Activated CD4-positive, alpha-beta T cell treated with anti-CD3 and anti-CD28 coated beads, Interleukin-2, amount 10 ng/mL, durations not matched to agents 7 days and 5 days (primary cell): Measurements from ENCODE around the gene EVL. TPM values are rescaled to one million over a fixed set of nuclear protein-coding genes. Genes with fewer than 3 reads are reported as not detected.

Experiments
- CTCF ChIA-PET: fragments of 350-600 bp; sonication (Branson Sonifier 250); formaldehyde crosslinking; loops from one replicate; lab custom pipeline; 2021; ENCODE audit warnings: antibody characterized with exemption; lab: Charles Lee
- POLR2A ChIA-PET: fragments of 350-600 bp; sonication (Branson Sonifier 250); formaldehyde crosslinking; loops from one replicate; lab custom pipeline; 2021; ENCODE audit warnings: antibody characterized with exemption; lab: Charles Lee
- DNase-seq: peaks from one replicate; pipeline ENCODE4 v3.0.0-alpha.2; 2020
- H3K27ac Mint-ChIP-seq: one replicate; pipeline ENCODE4 v1.8.0; 2021; ENCODE audit warnings: mild to moderate bottlenecking, moderate library complexity, mixed read lengths
- H3K27me3 Mint-ChIP-seq: one replicate; pipeline ENCODE4 v1.8.0; 2021; ENCODE audit warnings: mixed read lengths
- H3K36me3 Mint-ChIP-seq: one replicate; pipeline ENCODE4 v1.8.0; 2021; ENCODE audit warnings: low read depth, mixed read lengths
- H3K4me1 Mint-ChIP-seq: one replicate; pipeline ENCODE4 v1.8.0; 2021; ENCODE audit warnings: mixed read lengths
- H3K4me3 Mint-ChIP-seq: one replicate; pipeline ENCODE4 v1.8.0; 2021; ENCODE audit warnings: mild to moderate bottlenecking, moderate library complexity, mixed read lengths
- H3K9me3 Mint-ChIP-seq: one replicate; pipeline ENCODE4 v1.8.0; 2021; ENCODE audit warnings: mixed read lengths
- total RNA-seq, 2 experiments: library from RNA; stranded (reverse); gene quantifications; one replicate each; pipeline ENCODE4 v1.2.3, GENCODE V29; 2021

Gene EVL
- total RNA-seq, 2 experiments from 2014 or later, result 1,017 to 1,048 TPM

DNA sequence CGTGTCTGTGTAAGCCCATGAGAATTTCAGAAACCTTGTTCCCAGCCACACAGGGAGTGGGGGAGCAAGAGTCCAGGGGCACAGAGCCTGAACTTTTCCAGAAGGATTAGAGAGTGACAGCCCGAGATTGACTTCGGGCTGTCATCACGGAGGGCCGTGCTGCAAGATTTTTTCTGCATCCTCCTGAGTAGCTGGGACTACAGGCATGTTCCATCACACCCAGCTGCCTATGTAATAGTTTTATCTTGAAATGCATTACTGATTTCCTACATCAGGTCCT lies 14.4 kb downstream of the EVL start:
- peaks cover 84% of the 10 kb centered on the region for H3K36me3 Mint-ChIP-seq
- H3K4me3 Mint-ChIP-seq, result peak overlapping the region; percentile 78
- POLR2A ChIA-PET, result interaction anchor here (0.8 to 1.4 kb wide), 3 partner anchors 11 to 15 kb away, joined by 3 to 4 read pairs (median 3); partner anchors contain the start of gene EVL
- no peaks in the 10 kb centered on the region for H3K27me3 Mint-ChIP-seq
- H3K9me3 Mint-ChIP-seq, result no peaks in the 10 kb centered on the region
- no peak for DNase-seq
- peak overlapping the region; percentile 90 for H3K27ac Mint-ChIP-seq
- peaks cover 97% of the 10 kb centered on the region for H3K4me1 Mint-ChIP-seq
- CTCF ChIA-PET, result interaction anchor here (1.0 to 9.4 kb wide), 7 partner anchors 11 to 114 kb away, joined by 3 to 114 read pairs (median 14); partner anchors contain the start of gene EVL

DNA sequence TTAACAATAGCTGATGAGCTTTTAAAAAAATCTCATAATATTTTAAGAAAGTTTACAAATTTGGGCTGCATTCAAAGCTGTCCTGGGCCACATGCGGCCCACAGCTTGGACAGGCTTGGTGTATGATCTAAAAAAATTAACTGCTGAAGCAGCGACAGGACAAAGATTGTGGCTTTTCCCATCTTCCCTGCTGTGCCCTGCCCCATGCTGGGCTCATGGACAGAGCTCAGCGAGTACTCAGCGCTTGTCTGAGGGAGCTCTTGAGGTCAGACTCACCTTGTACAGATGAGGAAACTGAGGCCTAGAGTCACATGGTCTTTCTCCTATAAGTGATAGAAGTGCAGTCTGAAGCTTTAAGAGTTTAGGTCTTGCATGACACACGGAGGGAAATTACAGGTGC lies 15.0 kb downstream of the EVL start:
- peaks cover 97% of the 10 kb centered on the region for H3K4me1 Mint-ChIP-seq
- peak overlapping the region; percentile 90 for H3K27ac Mint-ChIP-seq
- H3K36me3 Mint-ChIP-seq, result peaks cover 84% of the 10 kb centered on the region

DNA sequence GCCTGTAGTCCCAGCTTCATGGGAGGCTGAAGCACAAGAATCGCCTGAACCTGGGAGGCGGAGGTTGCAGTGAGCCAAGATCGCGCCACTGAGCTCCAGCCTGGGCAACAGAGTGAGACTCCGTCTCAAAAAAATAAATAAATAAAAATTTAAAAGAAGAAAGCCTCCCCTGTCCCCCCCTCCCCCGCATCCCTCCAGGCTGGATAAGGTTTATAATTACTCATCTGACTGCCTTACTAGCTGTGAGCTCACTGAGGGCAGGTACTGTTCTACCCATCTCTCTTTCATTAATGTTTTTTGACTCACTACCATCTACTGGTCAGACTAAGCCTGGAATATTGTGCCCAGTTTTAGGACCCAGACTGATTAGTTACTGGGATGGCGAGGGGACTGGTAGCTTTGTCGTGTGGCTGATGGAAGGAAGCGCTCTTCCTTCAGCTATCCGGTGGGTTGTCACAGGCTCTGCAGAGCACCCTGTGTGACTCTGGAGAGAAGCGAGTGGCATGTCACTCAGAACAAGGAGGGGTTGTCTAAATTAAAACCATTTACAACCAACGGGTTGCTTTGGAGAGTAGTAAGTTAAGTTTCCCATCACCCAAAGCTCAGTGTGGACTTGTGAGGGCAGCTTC lies 16.9 kb downstream of the EVL start:
- Mint-ChIP-seq H3K36me3 (peaks cover 83% of the 10 kb centered on the region), H3K9me3 (no peaks in the 10 kb centered on the region), H3K4me3 (peak overlapping the region; percentile 73), H3K27me3 (no peaks in the 10 kb centered on the region), H3K4me1 (peaks cover 95% of the 10 kb centered on the region), H3K27ac (peak overlapping the region; percentile 83)
- DNase-seq, result no peak
- CTCF ChIA-PET, result interaction anchor here (0.6 to 9.4 kb wide), 13 partner anchors 8 to 1252 kb away, joined by 3 to 114 read pairs (median 4); partner anchors contain the start of gene EVL
- POLR2A ChIA-PET, result interaction anchor here (1.1 kb wide), 1 partner anchor 21 kb away, joined by 4 read pairs; no protein-coding TSS in a partner anchor

More for the DNA sequence above, 15.0 kb downstream of the EVL start:
- ChIA-PET POLR2A (interaction anchor here (1.3 kb wide), 1 partner anchor 11 kb away, joined by 3 read pairs; no protein-coding TSS in a partner anchor), CTCF (interaction anchor here (0.9 to 9.4 kb wide), 5 partner anchors 10 to 113 kb away, joined by 3 to 114 read pairs (median 19); partner anchors contain the start of gene EVL)
- H3K4me3 Mint-ChIP-seq, result peak overlapping the region; percentile 78
- no peaks in the 10 kb centered on the region for H3K9me3 Mint-ChIP-seq
- H3K27me3 Mint-ChIP-seq, result no peaks in the 10 kb centered on the region
- no peak for DNase-seq

DNA sequence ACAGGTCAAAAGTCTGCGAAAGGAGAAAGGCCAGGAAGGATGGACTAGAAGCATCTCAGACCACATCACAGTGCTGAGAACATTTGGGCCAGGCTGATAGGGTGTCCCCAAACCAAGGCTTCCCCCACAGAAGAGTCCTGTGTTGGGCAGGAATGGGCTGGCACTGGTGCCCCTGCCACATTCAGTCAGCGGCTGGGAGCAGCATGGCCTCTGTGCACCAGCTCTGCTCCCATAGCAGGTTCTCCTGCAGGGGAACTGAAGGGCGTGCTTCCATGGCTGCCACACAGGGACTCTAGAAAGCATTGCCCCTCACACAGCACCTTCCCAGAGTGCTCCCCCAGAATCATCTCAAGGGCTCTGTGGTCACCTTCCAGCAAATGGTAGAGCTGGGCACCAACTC lies 17.5 kb downstream of the EVL start:
- no peaks in the 10 kb centered on the region for H3K27me3 Mint-ChIP-seq
- peaks cover 85% of the 10 kb centered on the region for H3K36me3 Mint-ChIP-seq
- H3K4me3 Mint-ChIP-seq, result peak overlapping the region; percentile 73
- ChIA-PET CTCF (interaction anchor here (0.6 to 9.4 kb wide), 12 partner anchors 9 to 1253 kb away, joined by 3 to 114 read pairs (median 4); partner anchors contain the start of gene EVL), POLR2A (no interaction called here)
- H3K27ac Mint-ChIP-seq, result peak overlapping the region; percentile 83
- H3K9me3 Mint-ChIP-seq, result no peaks in the 10 kb centered on the region
- peaks cover 94% of the 10 kb centered on the region for H3K4me1 Mint-ChIP-seq
- DNase-seq, result no peak

DNA sequence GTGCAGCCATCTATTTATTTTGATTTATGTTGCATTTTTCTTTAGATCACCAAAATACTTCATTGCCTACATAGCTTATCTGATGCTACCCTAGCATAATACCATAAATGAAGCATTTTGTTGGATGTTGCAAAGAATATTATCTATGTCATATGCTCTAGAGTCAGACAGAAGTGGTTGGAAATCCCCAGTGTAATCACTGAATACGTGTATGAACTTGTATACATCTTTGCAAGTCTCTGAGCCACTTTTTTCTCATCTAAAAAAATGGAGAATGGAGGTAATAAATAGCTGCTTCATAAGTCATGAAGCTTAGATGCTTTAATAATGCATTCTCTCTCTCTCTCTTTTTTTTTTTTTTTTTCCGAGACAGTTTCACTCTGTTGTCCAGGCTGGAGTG lies 18.5 kb downstream of the EVL start:
- CTCF ChIA-PET, result interaction anchor here (0.6 to 9.4 kb wide), 8 partner anchors 8 to 33 kb away, joined by 3 to 114 read pairs (median 4); partner anchors contain the start of gene EVL
- DNase-seq, result no peak
- Mint-ChIP-seq H3K4me1 (peaks cover 95% of the 10 kb centered on the region), H3K4me3 (peak overlapping the region; percentile 73), H3K9me3 (no peaks in the 10 kb centered on the region), H3K27ac (peak overlapping the region; percentile 77), H3K36me3 (peaks cover 87% of the 10 kb centered on the region), H3K27me3 (no peaks in the 10 kb centered on the region)
- POLR2A ChIA-PET, result no interaction called here

DNA sequence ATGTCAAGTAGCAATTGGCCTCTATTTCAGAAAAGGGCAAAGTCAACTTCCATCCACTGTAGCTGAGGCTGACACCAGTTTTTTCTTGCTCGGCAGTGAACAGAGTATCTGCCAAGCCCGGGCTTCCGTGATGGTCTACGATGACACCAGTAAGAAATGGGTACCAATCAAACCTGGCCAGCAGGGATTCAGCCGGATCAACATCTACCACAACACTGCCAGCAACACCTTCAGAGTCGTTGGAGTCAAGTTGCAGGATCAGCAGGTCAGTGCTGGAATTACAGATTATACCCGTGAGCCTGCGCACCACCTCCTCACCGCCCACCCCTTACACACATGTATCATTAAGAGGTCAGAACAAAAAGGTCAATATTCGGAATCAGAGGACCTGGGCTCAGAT lies 19.4 kb downstream of the EVL start:
- Mint-ChIP-seq H3K4me3 (peak overlapping the region; percentile 42), H3K27ac (peak overlapping the region; percentile 77), H3K9me3 (no peaks in the 10 kb centered on the region), H3K27me3 (no peaks in the 10 kb centered on the region), H3K4me1 (peaks cover 95% of the 10 kb centered on the region), H3K36me3 (peaks cover 90% of the 10 kb centered on the region)
- DNase-seq, result no peak
- ChIA-PET POLR2A (interaction anchor here (1.0 kb wide), 1 partner anchor 12 kb away, joined by 3 read pairs; no protein-coding TSS in a partner anchor), CTCF (interaction anchor here (0.9 to 9.4 kb wide), 8 partner anchors 9 to 32 kb away, joined by 3 to 114 read pairs (median 3); partner anchors contain the start of gene EVL)

DNA sequence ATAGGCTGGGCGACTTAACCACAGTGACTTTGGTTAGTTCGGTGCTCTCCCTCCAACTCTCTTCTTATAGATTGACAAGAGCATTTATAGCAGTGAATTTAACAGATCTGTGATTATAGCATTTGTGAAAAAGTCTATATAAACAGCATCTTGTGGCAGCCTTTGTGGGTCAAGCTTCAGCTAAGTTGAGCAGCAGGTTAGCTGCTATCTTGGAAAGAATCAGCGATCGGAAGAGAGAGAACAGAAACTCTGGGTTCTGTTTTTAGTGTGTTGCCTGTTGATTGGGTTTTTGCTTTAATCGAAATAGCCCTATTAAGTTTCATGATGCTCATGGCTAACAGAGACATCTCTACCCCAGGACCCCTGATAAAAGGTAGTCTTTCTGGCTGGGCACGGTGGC lies 20.2 kb downstream of the EVL start:
- POLR2A ChIA-PET, result no interaction called here
- peaks cover 93% of the 10 kb centered on the region for H3K4me1 Mint-ChIP-seq
- no peaks in the 10 kb centered on the region for H3K27me3 Mint-ChIP-seq
- H3K27ac Mint-ChIP-seq, result peak overlapping the region; percentile 34
- CTCF ChIA-PET, result interaction anchor here (1.5 to 9.4 kb wide), 3 partner anchors 14 to 26 kb away, joined by 3 to 114 read pairs (median 5); partner anchors contain the start of gene EVL
- DNase-seq, result no peak
- H3K4me3 Mint-ChIP-seq, result no peak overlapping the region
- H3K9me3 Mint-ChIP-seq, result no peaks in the 10 kb centered on the region
- H3K36me3 Mint-ChIP-seq, result peaks cover 89% of the 10 kb centered on the region

DNA sequence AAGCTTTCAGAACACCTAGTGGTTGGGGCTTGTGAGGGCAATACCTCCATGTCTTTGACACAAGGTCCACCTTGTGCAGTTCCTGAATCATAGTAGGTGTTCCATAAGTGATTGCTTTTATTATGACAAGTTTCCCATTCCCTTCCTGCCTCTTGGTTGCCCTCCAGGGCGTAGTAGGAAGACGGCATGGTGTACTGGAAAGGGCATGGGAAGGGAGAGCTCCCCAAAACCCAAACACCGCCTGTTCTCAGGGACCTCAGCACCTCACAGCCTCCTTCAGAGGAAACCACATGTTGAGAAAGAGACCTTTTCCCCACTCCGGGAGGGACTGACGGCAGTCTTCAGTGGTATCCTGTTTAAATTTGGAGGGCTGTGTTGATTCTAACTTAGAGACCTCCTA lies 21.1 kb downstream of the EVL start:
- ChIA-PET POLR2A (no interaction called here), CTCF (interaction anchor here (1.2 to 9.4 kb wide), 3 partner anchors 13 to 23 kb away, joined by 3 to 114 read pairs (median 5); partner anchors contain the start of gene EVL)
- Mint-ChIP-seq H3K27me3 (no peaks in the 10 kb centered on the region), H3K36me3 (peaks cover 88% of the 10 kb centered on the region), H3K9me3 (no peaks in the 10 kb centered on the region), H3K4me3 (peak overlapping the region; percentile 16), H3K4me1 (peaks cover 93% of the 10 kb centered on the region), H3K27ac (peak overlapping the region; percentile 73)
- no peak for DNase-seq

DNA sequence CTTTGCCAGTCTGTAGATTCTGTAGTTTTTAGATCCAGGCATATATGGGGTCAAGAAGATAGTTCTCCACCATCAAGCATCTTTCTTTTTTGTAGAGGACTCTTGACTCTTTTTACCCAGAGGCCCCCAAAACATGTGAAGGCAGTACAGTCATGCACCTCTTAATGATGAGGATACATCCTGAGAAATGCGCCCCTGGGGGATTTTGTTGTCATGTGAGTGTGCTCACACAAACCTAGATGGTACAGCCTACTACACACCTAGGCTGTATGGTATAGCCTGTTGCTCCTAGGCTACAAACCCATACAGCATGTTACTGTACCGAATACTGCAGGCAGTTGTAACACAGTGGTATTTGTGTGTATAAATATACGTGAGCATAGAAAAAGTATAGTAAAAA lies 23.0 kb downstream of the EVL start:
- H3K27me3 Mint-ChIP-seq, result no peaks in the 10 kb centered on the region
- no peak for DNase-seq
- H3K36me3 Mint-ChIP-seq, result peaks cover 89% of the 10 kb centered on the region
- H3K4me3 Mint-ChIP-seq, result no peak overlapping the region
- H3K4me1 Mint-ChIP-seq, result peaks cover 91% of the 10 kb centered on the region
- H3K9me3 Mint-ChIP-seq, result no peaks in the 10 kb centered on the region
- CTCF ChIA-PET, result interaction anchor here (0.8 kb wide), 1 partner anchor 20 kb away, joined by 3 read pairs; no protein-coding TSS in a partner anchor
- POLR2A ChIA-PET, result no interaction called here
- H3K27ac Mint-ChIP-seq, result peak overlapping the region; percentile 5

DNA sequence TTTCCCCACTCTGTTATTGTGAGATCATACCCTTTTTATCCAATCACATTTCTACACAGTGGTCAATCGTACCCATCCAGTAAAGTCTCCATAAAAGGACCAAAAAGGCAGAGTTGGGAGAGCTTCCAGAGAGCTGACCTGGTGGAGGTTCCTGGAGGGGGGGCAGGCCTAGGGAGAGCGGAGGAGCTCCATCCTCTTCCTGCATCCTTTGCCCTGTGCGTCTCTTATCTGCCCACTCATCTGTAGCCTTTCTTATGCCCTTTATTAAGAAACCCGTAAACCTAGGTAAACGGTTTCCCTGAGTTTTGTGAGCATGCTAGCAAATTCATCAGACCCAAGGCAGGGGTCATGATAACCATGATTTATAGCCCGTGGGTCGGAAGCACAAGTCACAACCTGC lies 26.2 kb downstream of the EVL start:
- H3K4me3 Mint-ChIP-seq, result no peak overlapping the region
- H3K4me1 Mint-ChIP-seq, result peaks cover 91% of the 10 kb centered on the region
- peaks cover 86% of the 10 kb centered on the region for H3K36me3 Mint-ChIP-seq
- H3K9me3 Mint-ChIP-seq, result no peaks in the 10 kb centered on the region
- POLR2A ChIA-PET, result no interaction called here
- CTCF ChIA-PET, result interaction anchor here (0.6 to 3.7 kb wide), 5 partner anchors 8 to 34 kb away, joined by 3 to 19 read pairs (median 8); no protein-coding TSS in a partner anchor
- H3K27me3 Mint-ChIP-seq, result no peaks in the 10 kb centered on the region
- DNase-seq, result no peak
- peak overlapping the region; percentile 77 for H3K27ac Mint-ChIP-seq

DNA sequence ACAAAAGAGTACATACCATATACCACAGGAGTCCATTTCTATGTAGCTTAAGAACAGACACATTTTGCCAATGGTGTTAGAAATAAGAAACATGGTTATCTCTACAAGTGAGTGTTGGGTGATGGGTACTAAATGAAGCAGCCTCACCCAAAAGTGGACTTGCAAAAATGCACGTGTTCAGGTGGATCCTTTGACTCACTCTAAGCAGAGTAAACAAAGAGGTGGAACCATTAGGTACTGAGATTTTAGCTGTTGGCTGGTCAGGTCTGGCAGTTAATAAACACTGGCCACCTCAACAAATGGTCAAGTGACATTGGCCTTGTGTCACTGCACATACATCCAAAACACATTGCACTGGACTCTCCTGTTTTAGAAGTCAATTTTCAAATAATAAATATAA lies 27.6 kb downstream of the EVL start:
- no peaks in the 10 kb centered on the region for H3K9me3 Mint-ChIP-seq
- ChIA-PET CTCF (interaction anchor here (2.3 kb wide), 1 partner anchor 16 kb away, joined by 8 read pairs; no protein-coding TSS in a partner anchor), POLR2A (no interaction called here)
- H3K27ac Mint-ChIP-seq, result no peak overlapping the region
- peaks cover 92% of the 10 kb centered on the region for H3K4me1 Mint-ChIP-seq
- H3K27me3 Mint-ChIP-seq, result no peaks in the 10 kb centered on the region
- DNase-seq, result no peak
- H3K36me3 Mint-ChIP-seq, result peaks cover 88% of the 10 kb centered on the region
- no peak overlapping the region for H3K4me3 Mint-ChIP-seq

DNA sequence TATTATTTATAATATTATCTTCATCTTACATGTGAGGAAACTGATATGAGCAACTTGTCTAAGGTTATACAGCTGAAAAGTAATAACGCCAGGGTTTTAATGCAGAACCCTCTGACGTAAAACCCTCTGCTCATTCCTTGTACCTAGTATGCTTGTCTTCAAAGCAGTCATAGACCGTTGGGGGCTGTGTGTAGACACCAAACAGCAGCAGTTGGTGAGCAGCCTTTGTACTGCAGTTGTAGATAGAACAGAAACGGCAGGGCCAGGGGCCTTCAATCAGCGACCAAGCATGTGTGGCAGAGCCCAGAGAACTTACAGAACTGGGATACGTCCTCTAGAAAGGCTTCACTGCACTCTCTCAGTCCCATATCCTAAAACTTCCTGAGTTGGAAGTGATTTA lies 28.1 kb downstream of the EVL start:
- H3K27me3 Mint-ChIP-seq, result no peaks in the 10 kb centered on the region
- peaks cover 92% of the 10 kb centered on the region for H3K4me1 Mint-ChIP-seq
- H3K27ac Mint-ChIP-seq, result no peak overlapping the region
- ChIA-PET CTCF (interaction anchor here (2.3 kb wide), 1 partner anchor 15 kb away, joined by 8 read pairs; no protein-coding TSS in a partner anchor), POLR2A (interaction anchor here (1.0 kb wide), 1 partner anchor 15 kb away, joined by 3 read pairs; no protein-coding TSS in a partner anchor)
- DNase-seq, result no peak
- H3K9me3 Mint-ChIP-seq, result no peaks in the 10 kb centered on the region
- no peak overlapping the region for H3K4me3 Mint-ChIP-seq
- peaks cover 88% of the 10 kb centered on the region for H3K36me3 Mint-ChIP-seq
